GM10266 (cell line): ENCODE data around the gene LIPT2.

Source experiments
- DNase-seq: peaks from one replicate; pipeline ENCODE4 v3.0.0; 2012; ENCODE audit errors: extremely low spot score
- CTCF ChIP-seq: IDR thresholded peaks from 2 replicates; pipeline ENCODE4 v1.5.1; 2012; ENCODE audit warnings: mild to moderate bottlenecking, low read depth; ENCODE audit not compliant: control insufficient read depth, insufficient read depth; ENCODE audit errors: missing control alignments

Gene LIPT2

GRCh38 chr11:74460481-74461154 is 32.9 kb downstream of the LIPT2 start:
- DNase-seq, result no peak
- no peak for TF ChIP-seq CTCF

- no peak for TF ChIP-seq CTCF
- no peak for DNase-seq
These were observed 33.5 kb downstream of the LIPT2 start for GRCh38 chr11:74460065-74460464.

GRCh38 chr11:74459584-74459983 is 33.9 kb downstream of the LIPT2 start:
- no peak for DNase-seq
- no peak for TF ChIP-seq CTCF

- no peak for TF ChIP-seq CTCF
- DNase-seq, result no peak
These were observed 36.2 kb downstream of the LIPT2 start for GRCh38 chr11:74457356-74457755.

- TF ChIP-seq CTCF, result peak; percentile 81
- peak; percentile 71 for DNase-seq
These were observed 40.0 kb downstream of the LIPT2 start for GRCh38 chr11:74453373-74453975.

- DNase-seq, result no peak
- TF ChIP-seq CTCF, result no peak
These were observed 41.2 kb downstream of the LIPT2 start for GRCh38 chr11:74452366-74452765.

GRCh38 chr11:74450318-74450717 is 43.2 kb downstream of the LIPT2 start:
- no peak for TF ChIP-seq CTCF

More at GRCh38 chr11:74450318-74450717, 43.2 kb downstream of the LIPT2 start:
- DNase-seq, result no peak
